Kidney (tissue), 14 donors: ENCODE measurements around the gene GINS2. TPM values are rescaled to one million over a fixed set of nuclear protein-coding genes. Genes with fewer than 3 reads are reported as not detected.

Source experiments
- DNase-seq, 5 donors: peaks; one replicate each; pipeline ENCODE4 v3.0.0-alpha.2; 2013 to 2020
- FAIRE-seq: peaks from 2 replicates; lab custom pipeline; 2012; peaks lifted over from hg19 to GRCh38; lab: Jason Lieb, UNC
- H3K27ac ChIP-seq, 2 donors: one replicate each; pipeline ENCODE4 v1.7.0; 2013; ENCODE audit warnings: low read depth in 2 of 2, low read length in 2 of 2, inconsistent platforms in 1 of 2
- H3K27me3 ChIP-seq: one replicate; pipeline ENCODE4 v1.7.1; 2013; ENCODE audit warnings: low read length, inconsistent platforms; ENCODE audit not compliant: control insufficient read depth, insufficient read depth
- H3K36me3 ChIP-seq, 3 donors: one replicate each; pipeline versions ENCODE4 v1.7.0 to v1.7.1; 2013; ENCODE audit warnings: low read length in 3 of 3, control low read depth in 1 of 3, inconsistent platforms in 1 of 3; ENCODE audit not compliant: insufficient read depth in 3 of 3, control insufficient read depth in 2 of 3
- H3K4me1 ChIP-seq, 3 donors: one replicate each; pipeline versions ENCODE4 v1.7.0 to v1.7.1; 2013; ENCODE audit warnings: low read length in 3 of 3, inconsistent platforms in 1 of 3, low read depth in 1 of 3; ENCODE audit not compliant: control insufficient read depth in 2 of 3, insufficient read depth in 2 of 3
- H3K4me3 ChIP-seq, 3 donors: one replicate each; pipeline versions ENCODE4 v1.7.0 to v1.8.1; 2013; ENCODE audit warnings: low read length in 3 of 3, control low read depth in 1 of 3, inconsistent platforms in 1 of 3
- H3K9ac ChIP-seq, 3 donors: one replicate each; pipeline versions ENCODE4 v1.7.0 to v1.7.1; 2013; ENCODE audit warnings: low read length in 3 of 3, control low read depth in 1 of 3, inconsistent platforms in 1 of 3
- H3K9me3 ChIP-seq, 3 donors: one replicate each; pipeline versions ENCODE4 v1.7.0 to v1.7.1; 2013; ENCODE audit warnings: low read length in 3 of 3, control low read depth in 1 of 3, inconsistent platforms in 1 of 3; ENCODE audit not compliant: control insufficient read depth in 2 of 3, insufficient read depth in 1 of 3
- CTCF ChIP-seq: IDR thresholded peaks from 3 replicates; pipeline ENCODE4 v1.5.1; 2012; ENCODE audit warnings: mild to moderate bottlenecking, moderate library complexity, borderline replicate concordance; ENCODE audit not compliant: insufficient read depth; ENCODE audit errors: extremely low read depth
- intact Hi-C: fragments of 100-400 bp; cut with DNase I; formaldehyde crosslinking; loops from one replicate; pipeline ENCODE4 v1.11.1; 2022
- polyA plus RNA-seq: library from polyadenylated mRNA; stranded (reverse); fragments of 350-450 nt; fragmentation: Illumina TruSeq; extraction: RNeasy Lipid Tissue Mini Kit (QIAGEN cat#74804); gene quantifications from one replicate; pipeline ENCODE4 v1.2.3, GENCODE V29; 2014; ENCODE audit warnings: low read depth, low replicate concordance; ENCODE audit not compliant: insufficient read depth
- total RNA-seq: library from RNA; stranded (reverse); fragmentation: NEBNext Ultra II Directional; extraction: Animal tissue kit (Norgen Biotek cat#: 25700); gene quantifications from one replicate; pipeline ENCODE4 v1.2.1, GENCODE V29; 2021
- donor health status: control.
- donor health status: control.
- donor health status: control.
- donor health status: control.
- donor health status: control.
- donor health status: DM: yes; HTN: yes; CAD: no.
- donor health status: Normal renal cell carcinoma (clear cell type).

GINS2 gene
- total and polyA plus RNA-seq, 2 donors from 2014 or later, result 0.88 to 0.97 TPM

- Histone ChIP-seq H3K9me3 (peaks cover 0 to 7% (median 0%) of the 10 kb centered on the region in 3 donors), H3K9ac (no peak overlapping the region), H3K27ac (no peak overlapping the region), H3K4me3 (no peak overlapping the region), H3K4me1 (peaks cover 0 to 22% (median 15%) of the 10 kb centered on the region in 3 donors), H3K36me3 (no peaks in the 10 kb centered on the region), H3K27me3 (no peaks in the 10 kb centered on the region)
- FAIRE-seq (no peak), DNase-seq (peak in 1 of 5 donors; percentile 37)
- no peak for TF ChIP-seq CTCF
- intact Hi-C loops, result no loop called here
These were observed 61.1 kb downstream of the GINS2 start for GRCh38 chr16:85627526-85628264.

DNA sequence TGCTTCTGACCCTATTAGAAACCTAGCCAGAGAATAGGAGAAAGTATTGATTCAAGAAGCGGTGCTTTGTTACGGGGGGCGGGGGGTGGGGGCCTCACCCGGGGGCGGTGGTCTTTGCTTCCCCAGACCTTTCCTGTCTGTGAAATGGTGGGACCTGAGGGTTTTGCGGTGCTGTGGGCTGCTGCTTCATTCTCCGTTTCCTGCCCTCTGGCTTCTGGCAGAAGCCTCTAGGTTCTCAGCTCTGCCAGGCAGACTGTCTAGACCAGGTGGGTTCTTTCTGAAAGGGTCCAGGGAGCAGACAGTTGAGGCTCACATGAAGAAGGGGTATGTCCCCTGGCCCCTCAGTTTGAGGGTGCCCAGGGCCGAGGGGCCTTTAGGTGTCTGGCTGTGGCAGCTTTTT, 61.7 kb downstream of the GINS2 start:
- Histone ChIP-seq H3K36me3 (no peaks in the 10 kb centered on the region), H3K9ac (no peak overlapping the region), H3K27ac (no peak overlapping the region), H3K4me1 (peaks cover 0 to 28% (median 20%) of the 10 kb centered on the region in 3 donors), H3K27me3 (no peaks in the 10 kb centered on the region), H3K4me3 (no peak overlapping the region), H3K9me3 (peaks cover 0 to 7% (median 0%) of the 10 kb centered on the region in 3 donors)
- TF ChIP-seq CTCF, result no peak
- DNase-seq (no peak), FAIRE-seq (no peak)
- intact Hi-C loops, result no loop called here

Other genes with a start within 250 kb of the GINS2 start
- gene GSE1, start 75.6 kb downstream of the GINS2 start, total RNA-seq, result 92.8 TPM
- gene GSE1, start 75.6 kb downstream of the GINS2 start, polyA plus RNA-seq, result 9.5 TPM
- gene C16orf74, start 62.1 kb upstream of the GINS2 start, total RNA-seq, result 3.5 TPM
- gene C16orf74, start 62.1 kb upstream of the GINS2 start, polyA plus RNA-seq, result 4.6 TPM
- 20.9 TPM for gene EMC8, start 110.6 kb upstream of the GINS2 start, total RNA-seq
- gene EMC8, start 110.6 kb upstream of the GINS2 start, polyA plus RNA-seq, result 24.7 TPM
- gene COX4I1, start 110.7 kb upstream of the GINS2 start, total RNA-seq, result 439 TPM
- gene COX4I1, start 110.7 kb upstream of the GINS2 start, polyA plus RNA-seq, result 1,996 TPM
- 33.3 TPM for gene IRF8, start 210.2 kb upstream of the GINS2 start, total RNA-seq
- gene IRF8, start 210.2 kb upstream of the GINS2 start, polyA plus RNA-seq, result 2.9 TPM